Karpas-422 (cell line): Measurements from ENCODE around the gene ZDHHC3. TPM values are rescaled to one million over a fixed set of nuclear protein-coding genes. Genes with fewer than 3 reads are reported as not detected.
"Not testable (repeated sequence)": the region's sequence is repeated elsewhere in the genome, so short reads cannot be mapped to it uniquely, and the experiment has no call there.

Experiments
- DNase-seq: peaks from one replicate; pipeline ENCODE4 v3.0.0-alpha.2; 2015
- H2AFZ ChIP-seq: fragments of 200-600 bp; sonication (generic); 2 replicates; pipeline ENCODE4 v1.6.1; 2014; ENCODE audit warnings: antibody characterized with exemption, low read length, mixed read lengths
- H3K27ac ChIP-seq: fragments of 200-600 bp; sonication (generic); 2 replicates; pipeline ENCODE4 v1.5.1; 2014; ENCODE audit warnings: mild to moderate bottlenecking, low read length, moderate library complexity
- H3K27me3 ChIP-seq: fragments of 200-600 bp; sonication (generic); 2 replicates; pipeline ENCODE4 v1.6.1; 2014; ENCODE audit warnings: low read length, mixed read lengths
- H3K36me3 ChIP-seq: fragments of 200-600 bp; sonication (generic); 2 replicates; pipeline ENCODE4 v1.6.1; 2014; ENCODE audit warnings: low read length, mixed read lengths; ENCODE audit not compliant: insufficient read depth
- H3K4me1 ChIP-seq: fragments of 200-600 bp; sonication (generic); 2 replicates; pipeline ENCODE4 v1.6.1; 2014; ENCODE audit warnings: mild to moderate bottlenecking, low read length, mixed read lengths
- H3K4me2 ChIP-seq: fragments of 200-600 bp; sonication (generic); 2 replicates; pipeline ENCODE4 v1.6.1; 2014; ENCODE audit warnings: low read length, low read depth, mild to moderate bottlenecking; ENCODE audit not compliant: poor library complexity, severe bottlenecking
- H3K4me3 ChIP-seq: fragments of 200-600 bp; sonication (generic); 2 replicates; pipeline ENCODE4 v1.5.1; 2014; ENCODE audit warnings: mild to moderate bottlenecking, antibody characterized with exemption, low read length, mixed read lengths
- H3K79me2 ChIP-seq: fragments of 200-600 bp; sonication (generic); 2 replicates; pipeline ENCODE4 v1.6.1; 2014; ENCODE audit warnings: mild to moderate bottlenecking, low read length, mixed read lengths
- H3K9ac ChIP-seq: fragments of 200-600 bp; sonication (generic); 2 replicates; pipeline ENCODE4 v1.6.0; 2014; ENCODE audit warnings: low read length
- H3K9me2 ChIP-seq: fragments of 200-600 bp; sonication (generic), shearing (Covaris generic); replicated peaks from 2 replicates; pipeline ENCODE4 v1.6.0; 2014; ENCODE audit warnings: mild to moderate bottlenecking, low read length, moderate library complexity; ENCODE audit not compliant: insufficient read depth
- H3K9me3 ChIP-seq: fragments of 300-700, 200-600 bp; sonication (generic); 2 replicates; pipeline ENCODE4 v1.6.1; 2014; ENCODE audit warnings: low read length, mixed read lengths
- H4K20me1 ChIP-seq: fragments of 200-600 bp; sonication (generic); 2 replicates; pipeline ENCODE4 v1.6.1; 2014; ENCODE audit warnings: mild to moderate bottlenecking, antibody characterized with exemption, low read length, low read depth; ENCODE audit not compliant: insufficient read depth
- total RNA-seq: library from RNA; depleted of rRNA; stranded (reverse); fragments of >200 nt; shearing (Covaris generic); gene quantifications from 2 replicates; pipeline ENCODE4 v1.2.3, GENCODE V29; 2014; ENCODE audit warnings: low replicate concordance

Gene ZDHHC3
- total RNA-seq, 1 experiment from 2014 or later = 70.9 TPM

- no peak overlapping the region for H2AFZ ChIP-seq
- no peaks in the 10 kb centered on the region for H3K27me3 ChIP-seq
- no peak overlapping the region for H3K4me3 ChIP-seq
- DNase-seq = no peak
- no peaks in the 10 kb centered on the region for H3K9me3 ChIP-seq
- H3K27ac ChIP-seq = peak overlapping the region; percentile 94; the same call in 1 of the 2 replicates
- H3K79me2 ChIP-seq = peaks cover 94% of the 10 kb centered on the region
- H3K4me2 ChIP-seq = no peak overlapping the region
- peaks cover 6% of the 10 kb centered on the region; the same call in 1 of the 2 replicates for H3K36me3 ChIP-seq
- no peak overlapping the region for H3K9ac ChIP-seq
- peaks cover 83% of the 10 kb centered on the region for H3K4me1 ChIP-seq
- H4K20me1 ChIP-seq = no peaks in the 10 kb centered on the region; the same call in 1 of the 2 replicates
- H3K9me2 ChIP-seq = no peaks in the 10 kb centered on the region
Measured at GRCh38 chr3:44958386-44958785, 17.6 kb downstream of the ZDHHC3 start.

- Histone ChIP-seq H3K4me3 (no peak overlapping the region), H3K4me2 (peak overlapping the region; percentile 74), H3K36me3 (peaks cover 9% of the 10 kb centered on the region; the same call in 1 of the 2 replicates), H2AFZ (no peak overlapping the region), H3K27ac (peak overlapping the region; percentile 94), H3K9me2 (no peaks in the 10 kb centered on the region), H3K9ac (no peak overlapping the region), H4K20me1 (no peaks in the 10 kb centered on the region; the same call in 1 of the 2 replicates), H3K27me3 (no peaks in the 10 kb centered on the region), H3K9me3 (no peaks in the 10 kb centered on the region), H3K79me2 (peaks cover 94% of the 10 kb centered on the region), H3K4me1 (peaks cover 83% of the 10 kb centered on the region)
- no peak for DNase-seq
Measured at GRCh38 chr3:44957986-44958385, 18.0 kb downstream of the ZDHHC3 start.

- no peaks in the 10 kb centered on the region for H4K20me1 ChIP-seq
- peak overlapping the region; percentile 94 for H3K27ac ChIP-seq
- no peaks in the 10 kb centered on the region for H3K9me2 ChIP-seq
- H3K9ac ChIP-seq = peak overlapping the region; percentile 66
- peak overlapping the region; percentile 57 for H3K4me3 ChIP-seq
- H3K4me1 ChIP-seq = peaks cover 93% of the 10 kb centered on the region
- no peak overlapping the region for H2AFZ ChIP-seq
- H3K36me3 ChIP-seq = peaks cover 9% of the 10 kb centered on the region; the same call in 1 of the 2 replicates
- DNase-seq = peak; percentile 52
- peak overlapping the region; percentile 74 for H3K4me2 ChIP-seq
- no peaks in the 10 kb centered on the region for H3K9me3 ChIP-seq
- no peaks in the 10 kb centered on the region for H3K27me3 ChIP-seq
- H3K79me2 ChIP-seq = peaks cover 96% of the 10 kb centered on the region
Measured at GRCh38 chr3:44955917-44956316, 20.1 kb downstream of the ZDHHC3 start.

GRCh38 chr3:44954962-44955361 is 21.0 kb downstream of the ZDHHC3 start:
- peak overlapping the region; percentile 94 for H3K27ac ChIP-seq
- peak overlapping the region; percentile 45 for H3K9ac ChIP-seq
- no peak overlapping the region for H2AFZ ChIP-seq
- no peaks in the 10 kb centered on the region for H3K9me3 ChIP-seq
- H3K4me1 ChIP-seq = peaks cover 96% of the 10 kb centered on the region
- H3K4me2 ChIP-seq = peak overlapping the region; percentile 74
- H3K79me2 ChIP-seq = peaks cover 96% of the 10 kb centered on the region
- peak; percentile 69 for DNase-seq
- H3K27me3 ChIP-seq = no peaks in the 10 kb centered on the region
- no peaks in the 10 kb centered on the region for H3K9me2 ChIP-seq
- H3K36me3 ChIP-seq = peaks cover 9% of the 10 kb centered on the region; the same call in 1 of the 2 replicates
- no peaks in the 10 kb centered on the region for H4K20me1 ChIP-seq
- peak overlapping the region; percentile 58 for H3K4me3 ChIP-seq

GRCh38 chr3:44954304-44954703 is 21.7 kb downstream of the ZDHHC3 start:
- Histone ChIP-seq H3K9ac (peak overlapping the region; percentile 45), H3K36me3 (peaks cover 9% of the 10 kb centered on the region; the same call in 1 of the 2 replicates), H3K4me2 (peak overlapping the region; percentile 74), H3K27ac (peak overlapping the region; percentile 94), H3K79me2 (peaks cover 96% of the 10 kb centered on the region), H3K4me3 (peak overlapping the region; percentile 58), H2AFZ (no peak overlapping the region), H3K4me1 (peaks cover 95% of the 10 kb centered on the region), H3K9me2 (no peaks in the 10 kb centered on the region), H3K9me3 (no peaks in the 10 kb centered on the region), H3K27me3 (no peaks in the 10 kb centered on the region), H4K20me1 (no peaks in the 10 kb centered on the region)
- DNase-seq = no peak

GRCh38 chr3:44952689-44953088 is 23.3 kb downstream of the ZDHHC3 start:
- H3K27me3 ChIP-seq = no peaks in the 10 kb centered on the region
- peak overlapping the region; percentile 74 for H3K4me2 ChIP-seq
- H3K9me2 ChIP-seq = no peaks in the 10 kb centered on the region
- H3K9ac ChIP-seq = no peak overlapping the region
- no peak for DNase-seq
- no peak overlapping the region for H3K4me3 ChIP-seq
- peaks cover 82% of the 10 kb centered on the region for H3K4me1 ChIP-seq
- H2AFZ ChIP-seq = no peak overlapping the region
- peak overlapping the region; percentile 94; the same call in 1 of the 2 replicates for H3K27ac ChIP-seq
- H3K9me3 ChIP-seq = no peaks in the 10 kb centered on the region
- H4K20me1 ChIP-seq = no peaks in the 10 kb centered on the region
- H3K36me3 ChIP-seq = peaks cover 9% of the 10 kb centered on the region; the same call in 1 of the 2 replicates
- H3K79me2 ChIP-seq = peaks cover 96% of the 10 kb centered on the region

GRCh38 chr3:44950275-44950734 is 25.7 kb downstream of the ZDHHC3 start:
- H4K20me1 ChIP-seq = no peaks in the 10 kb centered on the region
- H3K9me2 ChIP-seq = no peaks in the 10 kb centered on the region
- H3K27me3 ChIP-seq = no peaks in the 10 kb centered on the region
- H3K9ac ChIP-seq = peak overlapping the region; percentile 51
- H3K36me3 ChIP-seq = peaks cover 19% of the 10 kb centered on the region; the same call in 1 of the 2 replicates
- H3K79me2 ChIP-seq = peaks cover 98% of the 10 kb centered on the region
- DNase-seq = peak; percentile 57
- H3K4me3 ChIP-seq = no peak overlapping the region; the same call in 1 of the 2 replicates
- no peaks in the 10 kb centered on the region for H3K9me3 ChIP-seq
- H3K4me1 ChIP-seq = peaks cover 58% of the 10 kb centered on the region
- H2AFZ ChIP-seq = no peak overlapping the region
- peak overlapping the region; percentile 74 for H3K4me2 ChIP-seq
- peak overlapping the region; percentile 94 for H3K27ac ChIP-seq

GRCh38 chr3:44949770-44950169 is 26.2 kb downstream of the ZDHHC3 start:
- H3K27me3 ChIP-seq, H2AFZ ChIP-seq, H3K9me2 ChIP-seq, H4K20me1 ChIP-seq, H3K9me3 ChIP-seq, DNase-seq, H3K4me2 ChIP-seq, H3K4me3 ChIP-seq, H3K9ac ChIP-seq: not testable (repeated sequence)
- Histone ChIP-seq H3K27ac (peak overlapping the region; percentile 94; the same call in 1 of the 2 replicates), H3K36me3 (peaks cover 21% of the 10 kb centered on the region; the same call in 1 of the 2 replicates), H3K79me2 (peaks cover 99% of the 10 kb centered on the region), H3K4me1 (peaks cover 53% of the 10 kb centered on the region)
